ELF-1 (cell line): ENCODE measurements around the gene AGPAT3.

Source experiments
- DNase-seq: peaks from one replicate; pipeline ENCODE4 v3.0.0-alpha.2; 2016; ENCODE audit warnings: low read depth, low spot score

AGPAT3 gene

DNA sequence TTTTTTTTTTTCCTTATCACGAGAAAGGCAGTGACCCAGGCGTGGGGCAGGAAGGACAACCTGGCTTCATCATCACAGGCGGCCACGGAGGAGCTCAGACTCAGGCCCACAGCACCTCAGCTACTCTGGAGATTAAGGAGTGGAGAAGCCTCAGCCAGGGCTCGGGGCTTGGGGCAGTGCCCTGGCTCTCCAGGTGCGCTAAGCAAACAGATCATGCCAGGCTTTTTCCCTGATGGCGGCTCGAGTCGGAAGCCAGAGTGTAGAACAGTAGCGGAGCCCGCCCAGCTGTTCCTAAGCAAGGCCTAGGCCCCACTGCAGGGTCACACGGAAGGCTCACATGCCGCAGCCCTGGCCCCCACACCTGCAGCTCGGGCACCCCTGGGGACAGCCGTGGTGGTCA lies 70.7 kb downstream of the AGPAT3 start:
- no peak for DNase-seq

DNA sequence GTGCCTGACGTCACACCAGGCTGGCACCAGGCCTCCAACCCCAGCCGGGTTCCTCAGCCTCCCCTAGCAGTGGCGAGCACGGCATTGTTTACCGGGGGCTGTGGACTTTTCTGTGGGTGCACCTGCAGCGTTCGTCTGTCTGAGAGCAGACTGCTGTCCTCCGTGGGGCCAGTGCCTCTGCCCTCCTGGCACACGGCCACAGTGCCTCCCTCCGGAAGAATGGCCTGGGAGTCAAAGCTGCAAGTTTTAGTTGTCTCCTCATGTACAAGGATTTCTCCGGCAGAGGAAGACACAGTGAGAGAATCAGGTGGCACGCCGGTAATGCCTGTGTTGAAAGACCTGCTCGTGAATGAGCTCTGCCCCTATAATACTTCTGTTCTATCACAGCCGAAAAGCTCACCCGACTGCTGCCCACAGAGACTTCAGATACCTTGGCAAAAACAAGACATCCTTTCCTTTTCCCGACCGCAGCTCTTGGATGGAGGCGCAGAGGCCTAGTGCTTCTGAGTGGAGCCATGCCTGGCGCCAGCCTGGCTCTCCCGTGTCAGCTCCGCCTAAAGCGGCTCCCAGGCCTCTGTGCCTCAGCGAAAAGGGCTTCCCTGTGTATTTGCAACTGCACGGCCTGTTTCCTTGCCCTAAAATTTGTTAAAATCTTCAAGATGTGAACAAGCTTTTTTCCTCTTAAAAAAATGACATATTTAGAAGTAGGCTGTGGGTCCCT lies 71.4 kb downstream of the AGPAT3 start:
- DNase-seq, result no peak

DNA sequence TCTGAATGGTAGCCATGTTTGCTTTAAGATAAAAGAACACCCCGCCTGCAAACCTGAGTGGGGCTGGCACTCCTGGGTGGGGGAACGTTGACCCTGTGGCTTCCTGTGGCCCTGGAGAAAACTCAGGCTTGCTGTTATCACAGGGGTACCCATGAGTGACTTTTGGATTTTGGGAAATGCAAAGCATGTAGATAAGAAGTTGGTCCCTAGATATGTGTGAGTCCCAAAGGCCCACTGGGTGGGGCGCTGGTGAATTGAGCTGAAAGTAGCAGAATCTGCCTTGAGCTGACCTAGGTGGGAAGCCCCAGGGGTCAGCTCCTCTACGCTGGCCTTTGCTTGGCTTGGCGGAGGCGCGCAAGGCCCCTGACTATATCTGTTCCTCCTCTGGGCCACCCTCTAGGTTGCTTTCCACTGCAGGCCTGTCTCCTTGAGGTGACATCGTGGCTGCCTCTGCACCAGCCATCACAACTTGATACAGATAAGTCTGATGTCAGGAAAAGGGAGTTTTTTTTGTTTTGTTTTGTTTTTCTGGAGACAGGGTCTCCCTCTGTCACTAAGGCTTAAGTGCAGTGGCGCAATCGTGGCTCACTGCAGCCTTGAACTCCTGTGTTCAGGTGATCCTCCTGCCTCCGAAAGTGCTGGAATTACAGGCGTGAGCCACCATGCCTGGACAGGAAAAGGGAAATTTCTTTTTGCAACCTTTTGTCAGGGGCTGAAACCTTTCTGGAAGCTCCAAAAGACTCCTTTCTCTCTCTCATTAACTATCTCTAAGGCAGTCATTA lies 72.2 kb downstream of the AGPAT3 start:
- DNase-seq, result no peak

GRCh38 chr21:43937891-43938309 lies 72.9 kb downstream of the AGPAT3 start:
- no peak for DNase-seq

GRCh38 chr21:43938751-43939442 lies 73.9 kb downstream of the AGPAT3 start:
- peak; percentile 85 for DNase-seq

GRCh38 chr21:43939443-43940328 lies 74.7 kb downstream of the AGPAT3 start:
- DNase-seq, result no peak

GRCh38 chr21:43940329-43941050 lies 75.5 kb downstream of the AGPAT3 start:
- DNase-seq, result no peak

DNA sequence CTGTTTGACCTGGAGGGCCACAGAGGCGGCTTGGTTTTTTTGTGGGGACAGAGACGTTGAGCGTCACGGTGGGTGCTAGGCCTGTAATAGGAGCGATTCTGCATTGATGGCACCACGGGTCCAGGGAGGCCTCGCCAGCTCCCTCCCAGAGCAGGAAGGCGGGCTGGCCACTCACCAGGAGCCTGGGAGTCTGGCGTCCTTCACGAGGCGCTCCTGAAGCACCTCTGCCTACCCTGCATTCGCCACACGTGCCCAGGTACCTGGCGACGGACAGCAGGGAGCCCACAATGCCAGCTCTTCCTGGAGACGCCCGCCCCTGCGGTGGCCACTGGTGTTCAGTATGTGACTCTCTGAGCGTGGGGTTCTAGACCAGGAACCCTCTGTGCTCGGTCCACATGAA lies 77.2 kb downstream of the AGPAT3 start:
- no peak for DNase-seq

- no peak for DNase-seq
Observed at GRCh38 chr21:43942621-43943020, 77.6 kb downstream of the AGPAT3 start.

GRCh38 chr21:43943512-43944077 lies 78.6 kb downstream of the AGPAT3 start:
- DNase-seq, result no peak

DNA sequence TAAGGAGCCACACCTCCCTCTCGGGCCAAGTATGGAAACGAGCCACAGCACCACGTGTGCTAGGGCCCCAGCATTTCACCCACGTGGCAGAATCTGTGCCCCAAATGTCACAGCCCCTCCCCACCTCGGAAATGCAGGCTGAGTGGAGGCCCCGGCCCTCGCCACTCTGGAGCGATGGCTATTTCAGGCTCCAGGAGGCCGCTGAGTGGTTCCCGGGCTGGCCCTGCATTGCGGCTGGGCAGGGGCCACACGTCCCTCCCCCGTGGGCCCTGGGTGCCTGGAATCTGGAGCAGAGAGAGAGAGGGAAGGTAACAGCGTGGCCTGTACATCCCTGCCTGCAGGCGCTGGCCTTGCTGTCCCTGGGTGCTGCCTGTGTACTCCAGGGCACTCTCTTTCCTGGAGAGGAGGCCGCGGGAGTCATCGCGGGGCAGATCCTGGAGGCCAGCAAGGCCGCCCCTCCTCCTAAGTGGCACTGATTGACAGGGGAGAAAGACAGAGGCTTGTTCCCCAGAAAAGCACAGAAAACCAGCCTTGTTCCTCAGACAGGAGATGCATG lies 79.1 kb downstream of the AGPAT3 start:
- peak; percentile 21 for DNase-seq

- no peak for DNase-seq
Observed at GRCh38 chr21:43944757-43945156, 79.7 kb downstream of the AGPAT3 start.

- DNase-seq, result no peak
Observed at GRCh38 chr21:43948740-43949498, 83.9 kb downstream of the AGPAT3 start.

DNA sequence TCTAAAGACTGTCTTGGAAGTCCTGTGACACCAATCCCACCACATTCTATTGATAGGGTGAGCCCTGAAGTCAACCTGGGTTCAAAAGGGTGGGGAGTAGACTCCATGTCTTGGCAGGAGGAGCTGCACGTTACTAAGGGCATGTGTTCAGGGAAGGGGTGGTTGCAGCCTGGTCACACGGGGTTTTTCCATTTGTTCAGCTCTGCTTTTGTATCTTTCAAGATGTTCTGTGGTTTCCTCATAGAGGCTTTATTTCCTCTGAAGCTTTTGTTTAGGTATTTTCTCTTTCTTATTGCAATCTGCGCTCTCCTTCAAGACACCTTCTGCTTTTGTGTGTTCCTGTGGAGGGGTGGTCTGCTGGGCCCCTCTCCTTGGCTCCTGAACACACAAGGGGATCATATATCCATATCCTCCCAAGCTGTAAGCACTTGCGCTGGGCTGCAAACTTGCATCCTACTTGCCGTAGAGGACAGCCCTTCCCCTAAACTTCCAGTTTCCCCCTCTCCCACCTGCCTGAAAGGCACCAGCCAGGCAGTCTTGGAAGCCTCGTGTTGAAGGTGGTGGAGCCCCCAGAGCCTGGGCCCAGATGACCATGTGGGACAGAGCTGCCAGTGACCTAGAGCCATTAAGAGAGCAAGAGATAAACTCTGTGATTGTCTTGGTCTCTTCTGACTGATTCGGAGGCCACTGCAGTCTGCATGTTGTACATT lies 84.6 kb downstream of the AGPAT3 start:
- no peak for DNase-seq

GRCh38 chr21:43950481-43950880 lies 85.5 kb downstream of the AGPAT3 start:
- DNase-seq, result no peak

- DNase-seq, result no peak
Observed at GRCh38 chr21:43950936-43951335, 85.9 kb downstream of the AGPAT3 start.

DNA sequence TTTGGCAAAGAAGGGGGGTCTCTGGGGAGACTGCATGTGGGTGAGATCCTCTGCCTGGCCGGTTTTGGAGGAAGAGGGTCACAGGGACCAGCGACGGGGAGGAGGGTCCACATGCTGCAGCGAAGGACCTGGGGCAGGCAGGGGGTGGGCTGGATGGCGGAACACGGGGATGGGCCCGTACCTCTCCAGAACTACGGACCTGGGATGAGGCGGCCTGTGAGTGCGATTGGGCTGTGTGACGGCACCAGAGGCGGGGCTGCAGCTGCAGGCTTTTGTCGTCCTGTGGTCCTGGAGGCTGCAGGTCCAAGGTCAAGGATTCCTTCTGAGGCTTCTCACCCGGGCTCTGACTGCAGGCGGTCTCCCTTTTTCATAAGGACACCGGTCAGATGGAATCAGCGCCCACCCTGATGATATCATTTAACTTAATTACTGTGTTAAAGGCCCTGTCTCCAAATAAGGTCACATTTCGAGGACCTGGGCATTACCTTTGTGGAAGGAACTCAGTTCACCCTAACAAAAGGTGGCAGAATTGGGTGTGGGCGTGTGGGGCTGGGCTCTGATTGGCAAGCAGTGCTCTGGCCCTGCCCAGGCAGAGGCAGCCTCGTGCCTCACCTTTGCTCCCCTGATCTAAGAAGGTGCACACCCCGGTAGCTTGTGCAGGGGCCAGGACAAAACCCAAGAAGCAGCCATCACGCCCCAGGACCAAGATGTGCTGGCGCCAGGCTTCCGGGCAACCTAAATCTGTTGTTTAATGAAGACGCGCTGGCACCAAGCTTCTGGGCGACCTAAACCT lies 87.1 kb downstream of the AGPAT3 start:
- DNase-seq, result no peak

DNA sequence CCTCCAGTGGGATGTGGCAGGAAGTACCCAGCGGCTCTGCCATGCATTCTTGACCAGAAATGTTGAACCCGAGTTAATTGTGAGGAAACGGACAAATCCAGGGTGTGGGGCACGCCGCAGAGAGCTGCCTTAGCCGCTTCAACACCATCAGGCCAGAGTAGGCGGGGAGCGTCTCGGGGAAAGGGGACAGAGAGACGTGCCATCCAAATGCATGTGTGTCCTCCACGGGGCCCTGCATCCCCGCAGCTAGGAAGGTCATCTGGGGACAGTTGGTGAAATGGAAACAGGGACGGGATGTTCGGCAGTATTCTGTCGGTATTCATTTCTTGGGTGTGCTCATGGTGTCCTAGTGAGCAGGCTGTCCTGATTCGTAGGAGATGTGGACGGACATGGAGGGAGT lies 88.0 kb downstream of the AGPAT3 start:
- no peak for DNase-seq
